ENCODE results near the gene FZD1. TPM values are rescaled to one million over a fixed set of nuclear protein-coding genes. Genes with fewer than 3 reads are reported as not detected.

Gene FZD1
- total RNA-seq, 2 experiments from 2014 or later, result 0.08 TPM

GRCh38 chr7:91316426-91316825, 52.2 kb downstream of the FZD1 start:
- Mint-ChIP-seq H3K4me3 (no peak overlapping the region), H3K4me1 (no peaks in the 10 kb centered on the region), H3K36me3 (ENCODE audit: low read depth) (no peaks in the 10 kb centered on the region), H3K9me3 (no peaks in the 10 kb centered on the region), H3K27me3 (no peaks in the 10 kb centered on the region), H3K27ac (no peak overlapping the region)
- ChIA-PET CTCF (no interaction called here), POLR2A (no interaction called here)
- no peak for DNase-seq

- H3K36me3 Mint-ChIP-seq (ENCODE audit: low read depth), result no peaks in the 10 kb centered on the region
- ChIA-PET POLR2A (no interaction called here), CTCF (no interaction called here)
- no peak overlapping the region for H3K4me3 Mint-ChIP-seq
- H3K9me3 Mint-ChIP-seq, result no peaks in the 10 kb centered on the region
- no peaks in the 10 kb centered on the region for H3K4me1 Mint-ChIP-seq
- no peak for DNase-seq
- no peak overlapping the region for H3K27ac Mint-ChIP-seq
- H3K27me3 Mint-ChIP-seq, result no peaks in the 10 kb centered on the region
Measured at GRCh38 chr7:91319351-91319750, 55.1 kb downstream of the FZD1 start.

GRCh38 chr7:91320366-91321078, 56.3 kb downstream of the FZD1 start:
- ChIA-PET POLR2A (no interaction called here), CTCF (no interaction called here)
- H3K9me3 Mint-ChIP-seq, result no peaks in the 10 kb centered on the region
- no peaks in the 10 kb centered on the region for H3K4me1 Mint-ChIP-seq
- DNase-seq, result no peak
- H3K27me3 Mint-ChIP-seq, result no peaks in the 10 kb centered on the region
- no peak overlapping the region for H3K27ac Mint-ChIP-seq
- H3K36me3 Mint-ChIP-seq (ENCODE audit: low read depth), result no peaks in the 10 kb centered on the region
- no peak overlapping the region for H3K4me3 Mint-ChIP-seq

Measured in activated CD4-positive, alpha-beta memory T cell treated with anti-CD3 and anti-CD28 coated beads, Interleukin-2, amount 10 ng/mL, durations not matched to agents 7 days and 5 days (primary cell).